ENCODE results near the gene ANKRD65.
"Not testable (repeated sequence)": the region's sequence is repeated elsewhere in the genome, so short reads cannot be mapped to it uniquely, and the experiment has no call there.

Gene ANKRD65

GRCh38 chr1:1455934-1456333 lies 34.9 kb upstream of the ANKRD65 start:
- H3K36me3 ChIP-seq (ENCODE audit: control insufficient read depth in 1 of 2, insufficient read depth in 2 of 2, low read length in 2 of 2); H3K4me3 ChIP-seq (ENCODE audit: low read depth in 1 of 2, low read length in 2 of 2); H3K9ac ChIP-seq (ENCODE audit: low read depth in 1 of 2, low read length in 2 of 2); H3K27ac ChIP-seq (ENCODE audit: low read depth, low read length); H3K27me3 ChIP-seq (ENCODE audit: control insufficient read depth in 1 of 2, insufficient read depth in 2 of 2, low read length in 2 of 2); H3K9me3 ChIP-seq (ENCODE audit: control insufficient read depth in 1 of 2, low read length in 2 of 2); H3K4me1 ChIP-seq (ENCODE audit: control insufficient read depth in 1 of 2, insufficient read depth in 2 of 2, low read length in 2 of 2): not testable (repeated sequence)

GRCh38 chr1:1455366-1455884 lies 34.3 kb upstream of the ANKRD65 start:
- Histone ChIP-seq H3K36me3 (ENCODE audit: control insufficient read depth in 1 of 2, insufficient read depth in 2 of 2, low read length in 2 of 2) (no peaks in the 10 kb centered on the region), H3K27ac (ENCODE audit: low read depth, low read length) (no peak overlapping the region), H3K9ac (ENCODE audit: low read depth in 1 of 2, low read length in 2 of 2) (no peak overlapping the region), H3K9me3 (ENCODE audit: control insufficient read depth in 1 of 2, low read length in 2 of 2) (no peaks in the 10 kb centered on the region), H3K4me1 (ENCODE audit: control insufficient read depth in 1 of 2, insufficient read depth in 2 of 2, low read length in 2 of 2) (no peaks in the 10 kb centered on the region), H3K27me3 (ENCODE audit: control insufficient read depth in 1 of 2, insufficient read depth in 2 of 2, low read length in 2 of 2) (no peaks in the 10 kb centered on the region), H3K4me3 (ENCODE audit: low read depth in 1 of 2, low read length in 2 of 2) (no peak overlapping the region)

DNA sequence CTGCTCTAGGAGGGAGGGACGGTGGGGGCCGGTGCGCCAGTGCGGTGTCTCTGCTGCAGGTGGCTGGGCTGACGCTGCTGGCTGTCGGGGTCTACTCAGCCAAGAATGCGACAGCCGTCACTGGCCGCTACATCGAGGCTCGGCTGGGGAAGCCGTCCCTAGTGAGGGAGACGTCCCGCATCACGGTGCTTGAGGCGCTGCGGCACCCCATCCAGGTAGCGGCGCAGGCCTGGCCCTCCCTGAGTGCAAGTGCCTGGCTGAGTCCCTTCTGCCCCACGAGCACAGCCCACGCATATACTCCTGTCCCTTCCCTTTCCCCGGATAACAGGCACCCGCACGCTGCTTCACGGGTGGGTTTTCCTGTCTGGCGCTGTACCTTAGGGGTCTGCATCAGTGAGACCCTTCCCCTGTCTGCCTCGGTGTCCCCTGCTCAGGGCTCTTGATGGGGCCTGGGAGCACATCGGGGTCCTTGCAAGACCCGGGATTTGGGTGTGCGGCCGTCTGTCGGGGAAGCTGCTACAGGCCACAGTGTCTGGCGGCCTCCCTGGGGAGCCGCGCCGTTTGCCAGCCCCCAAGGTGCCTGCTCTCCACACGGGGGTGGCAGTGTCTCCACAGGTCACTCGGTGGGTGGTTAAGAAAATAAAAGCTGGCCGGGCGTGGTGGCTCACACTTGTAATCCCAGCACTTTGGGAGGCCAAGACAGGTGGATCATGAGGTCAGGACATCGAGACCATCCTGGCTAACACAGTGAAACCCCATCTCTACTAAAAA lies 33.4 kb upstream of the ANKRD65 start:
- H3K9me3 ChIP-seq (ENCODE audit: control insufficient read depth in 1 of 2, low read length in 2 of 2); H3K27me3 ChIP-seq (ENCODE audit: control insufficient read depth in 1 of 2, insufficient read depth in 2 of 2, low read length in 2 of 2); H3K36me3 ChIP-seq (ENCODE audit: control insufficient read depth in 1 of 2, insufficient read depth in 2 of 2, low read length in 2 of 2); H3K27ac ChIP-seq (ENCODE audit: low read depth, low read length); H3K4me1 ChIP-seq (ENCODE audit: control insufficient read depth in 1 of 2, insufficient read depth in 2 of 2, low read length in 2 of 2); H3K4me3 ChIP-seq (ENCODE audit: low read depth in 1 of 2, low read length in 2 of 2); H3K9ac ChIP-seq (ENCODE audit: low read depth in 1 of 2, low read length in 2 of 2): not testable (repeated sequence)

- H3K4me3 ChIP-seq (ENCODE audit: low read depth in 1 of 2, low read length in 2 of 2): no peak overlapping the region
- H3K27me3 ChIP-seq (ENCODE audit: control insufficient read depth in 1 of 2, insufficient read depth in 2 of 2, low read length in 2 of 2): no peaks in the 10 kb centered on the region
- H3K27ac ChIP-seq (ENCODE audit: low read depth, low read length): no peak overlapping the region
- H3K9me3 ChIP-seq (ENCODE audit: control insufficient read depth in 1 of 2, low read length in 2 of 2): no peaks in the 10 kb centered on the region
- H3K36me3 ChIP-seq (ENCODE audit: control insufficient read depth in 1 of 2, insufficient read depth in 2 of 2, low read length in 2 of 2): no peaks in the 10 kb centered on the region
- H3K9ac ChIP-seq (ENCODE audit: low read depth in 1 of 2, low read length in 2 of 2): no peak overlapping the region
- H3K4me1 ChIP-seq (ENCODE audit: control insufficient read depth in 1 of 2, insufficient read depth in 2 of 2, low read length in 2 of 2): no peaks in the 10 kb centered on the region
Measured at GRCh38 chr1:1452882-1453281, 31.8 kb upstream of the ANKRD65 start.

GRCh38 chr1:1452365-1452739 lies 31.3 kb upstream of the ANKRD65 start:
- not testable (repeated sequence) for H3K4me1 ChIP-seq (ENCODE audit: control insufficient read depth in 1 of 2, insufficient read depth in 2 of 2, low read length in 2 of 2); H3K4me3 ChIP-seq (ENCODE audit: low read depth in 1 of 2, low read length in 2 of 2); H3K9ac ChIP-seq (ENCODE audit: low read depth in 1 of 2, low read length in 2 of 2); H3K27me3 ChIP-seq (ENCODE audit: control insufficient read depth in 1 of 2, insufficient read depth in 2 of 2, low read length in 2 of 2); H3K9me3 ChIP-seq (ENCODE audit: control insufficient read depth in 1 of 2, low read length in 2 of 2); H3K27ac ChIP-seq (ENCODE audit: low read depth, low read length); H3K36me3 ChIP-seq (ENCODE audit: control insufficient read depth in 1 of 2, insufficient read depth in 2 of 2, low read length in 2 of 2)

DNA sequence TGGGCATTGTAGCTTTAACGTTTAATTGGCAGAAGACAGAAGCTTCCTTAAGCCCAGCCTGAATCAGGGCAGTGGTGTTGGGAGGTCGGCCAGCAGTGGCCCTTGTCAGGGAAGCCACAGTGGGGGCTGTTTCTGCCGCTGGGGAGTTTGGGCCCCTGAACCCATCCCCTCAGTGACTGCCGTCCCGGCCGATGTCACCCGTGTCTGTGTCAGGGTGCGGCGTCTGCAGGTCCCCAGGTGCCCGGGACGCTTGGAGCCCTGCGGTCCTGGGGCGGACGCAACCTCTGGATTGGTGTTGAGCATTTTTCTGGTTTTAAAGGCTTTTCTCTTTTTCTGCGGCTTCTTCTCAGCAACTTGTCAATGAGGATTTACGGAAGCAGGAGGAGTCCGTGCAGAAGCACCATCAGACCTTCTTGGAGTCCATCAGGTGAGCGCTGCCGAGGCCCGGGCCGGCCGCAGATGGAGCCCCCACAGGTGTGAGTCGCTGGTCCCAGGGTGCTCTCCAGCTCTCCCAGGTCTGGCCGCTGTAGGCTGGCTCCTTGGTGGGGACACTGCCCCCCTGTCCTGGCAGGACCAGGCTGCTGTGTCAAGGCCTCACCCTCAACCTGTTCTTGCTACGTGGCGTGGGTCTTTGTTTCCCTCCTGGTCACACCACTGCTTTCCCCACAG lies 30.8 kb upstream of the ANKRD65 start:
- H3K27me3 ChIP-seq (ENCODE audit: control insufficient read depth in 1 of 2, insufficient read depth in 2 of 2, low read length in 2 of 2): no peaks in the 10 kb centered on the region
- no peak overlapping the region for H3K27ac ChIP-seq (ENCODE audit: low read depth, low read length)
- H3K4me1 ChIP-seq (ENCODE audit: control insufficient read depth in 1 of 2, insufficient read depth in 2 of 2, low read length in 2 of 2): no peaks in the 10 kb centered on the region
- no peaks in the 10 kb centered on the region for H3K36me3 ChIP-seq (ENCODE audit: control insufficient read depth in 1 of 2, insufficient read depth in 2 of 2, low read length in 2 of 2)
- no peak overlapping the region for H3K4me3 ChIP-seq (ENCODE audit: low read depth in 1 of 2, low read length in 2 of 2)
- no peaks in the 10 kb centered on the region for H3K9me3 ChIP-seq (ENCODE audit: control insufficient read depth in 1 of 2, low read length in 2 of 2)
- H3K9ac ChIP-seq (ENCODE audit: low read depth in 1 of 2, low read length in 2 of 2): no peak overlapping the region

DNA sequence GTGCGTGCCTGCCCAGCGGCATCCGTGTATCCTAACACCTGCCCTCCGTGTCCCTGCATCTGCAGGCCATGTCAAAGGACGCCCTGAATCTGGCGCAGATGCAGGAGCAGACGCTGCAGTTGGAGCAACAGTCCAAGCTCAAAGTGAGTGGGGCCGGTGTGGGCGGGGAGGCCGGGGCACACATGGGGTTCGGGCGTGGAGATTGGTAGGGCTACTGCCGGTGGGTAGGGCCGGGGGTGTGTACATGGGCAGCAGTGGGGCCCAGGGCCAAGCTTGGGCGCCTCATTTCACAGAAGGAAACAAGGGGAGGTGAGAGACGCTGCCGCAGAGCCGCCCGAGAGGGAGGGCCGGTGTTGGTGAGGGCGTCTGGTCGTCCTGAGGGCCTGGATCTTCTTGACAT lies 29.5 kb upstream of the ANKRD65 start:
- H3K36me3 ChIP-seq (ENCODE audit: control insufficient read depth in 1 of 2, insufficient read depth in 2 of 2, low read length in 2 of 2); H3K27ac ChIP-seq (ENCODE audit: low read depth, low read length); H3K9ac ChIP-seq (ENCODE audit: low read depth in 1 of 2, low read length in 2 of 2); H3K4me3 ChIP-seq (ENCODE audit: low read depth in 1 of 2, low read length in 2 of 2); H3K9me3 ChIP-seq (ENCODE audit: control insufficient read depth in 1 of 2, low read length in 2 of 2); H3K4me1 ChIP-seq (ENCODE audit: control insufficient read depth in 1 of 2, insufficient read depth in 2 of 2, low read length in 2 of 2); H3K27me3 ChIP-seq (ENCODE audit: control insufficient read depth in 1 of 2, insufficient read depth in 2 of 2, low read length in 2 of 2): not testable (repeated sequence)

DNA sequence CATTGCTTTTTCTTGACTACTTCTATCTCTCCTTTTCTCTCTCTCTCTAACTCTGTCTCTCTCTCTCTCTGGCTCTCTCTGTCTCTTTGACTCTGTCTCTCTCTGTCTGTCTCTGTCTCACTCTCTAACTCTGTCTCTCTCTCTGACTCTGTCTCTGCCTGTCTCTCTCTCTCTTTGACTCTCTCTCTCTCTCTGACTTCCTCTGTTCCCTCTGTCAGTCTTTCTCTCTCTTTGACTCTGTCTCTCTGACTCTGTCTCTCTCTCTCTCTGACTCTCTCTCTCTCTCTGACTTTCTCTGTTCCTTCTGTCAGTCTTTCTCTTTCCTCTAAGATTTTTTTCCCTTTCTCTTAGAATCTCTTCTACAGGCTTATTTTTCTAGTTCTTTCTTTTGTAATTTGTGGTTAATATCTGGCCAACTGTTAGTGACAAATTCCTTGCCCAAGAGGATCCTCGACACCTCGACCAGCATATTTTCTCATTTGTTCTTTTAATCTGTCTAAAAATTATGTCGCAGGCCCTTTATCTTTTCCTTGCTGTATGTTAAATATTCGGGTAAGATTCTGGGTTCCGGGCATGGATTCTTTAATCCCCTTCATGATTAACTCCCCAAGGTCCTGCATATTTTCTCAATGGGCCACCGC lies 28.1 kb upstream of the ANKRD65 start, which contains the start of gene ATAD3C:
Gene ATAD3C, plus strand, starts transcription at position 591 of the 641 bp plus-strand sequence. CDS start 995 bp downstream, outside the sequence.
- Histone ChIP-seq H3K27me3 (ENCODE audit: control insufficient read depth in 1 of 2, insufficient read depth in 2 of 2, low read length in 2 of 2) (no peaks in the 10 kb centered on the region), H3K27ac (ENCODE audit: low read depth, low read length) (no peak within 1 kb of the TSS), H3K4me3 (ENCODE audit: low read depth in 1 of 2, low read length in 2 of 2) (no peak within 1 kb of the TSS), H3K9me3 (ENCODE audit: control insufficient read depth in 1 of 2, low read length in 2 of 2) (no peaks in the 10 kb centered on the region), H3K4me1 (ENCODE audit: control insufficient read depth in 1 of 2, insufficient read depth in 2 of 2, low read length in 2 of 2) (no peaks in the 10 kb centered on the region), H3K9ac (ENCODE audit: low read depth in 1 of 2, low read length in 2 of 2) (no peak within 1 kb of the TSS), H3K36me3 (ENCODE audit: control insufficient read depth in 1 of 2, insufficient read depth in 2 of 2, low read length in 2 of 2) (no peaks in the 10 kb centered on the region)

- not testable (repeated sequence) for H3K9me3 ChIP-seq (ENCODE audit: control insufficient read depth in 1 of 2, low read length in 2 of 2); H3K27me3 ChIP-seq (ENCODE audit: control insufficient read depth in 1 of 2, insufficient read depth in 2 of 2, low read length in 2 of 2); H3K9ac ChIP-seq (ENCODE audit: low read depth in 1 of 2, low read length in 2 of 2); H3K36me3 ChIP-seq (ENCODE audit: control insufficient read depth in 1 of 2, insufficient read depth in 2 of 2, low read length in 2 of 2); H3K4me3 ChIP-seq (ENCODE audit: low read depth in 1 of 2, low read length in 2 of 2); H3K27ac ChIP-seq (ENCODE audit: low read depth, low read length); H3K4me1 ChIP-seq (ENCODE audit: control insufficient read depth in 1 of 2, insufficient read depth in 2 of 2, low read length in 2 of 2)
Measured at GRCh38 chr1:1446631-1447030, 25.6 kb upstream of the ANKRD65 start.

DNA sequence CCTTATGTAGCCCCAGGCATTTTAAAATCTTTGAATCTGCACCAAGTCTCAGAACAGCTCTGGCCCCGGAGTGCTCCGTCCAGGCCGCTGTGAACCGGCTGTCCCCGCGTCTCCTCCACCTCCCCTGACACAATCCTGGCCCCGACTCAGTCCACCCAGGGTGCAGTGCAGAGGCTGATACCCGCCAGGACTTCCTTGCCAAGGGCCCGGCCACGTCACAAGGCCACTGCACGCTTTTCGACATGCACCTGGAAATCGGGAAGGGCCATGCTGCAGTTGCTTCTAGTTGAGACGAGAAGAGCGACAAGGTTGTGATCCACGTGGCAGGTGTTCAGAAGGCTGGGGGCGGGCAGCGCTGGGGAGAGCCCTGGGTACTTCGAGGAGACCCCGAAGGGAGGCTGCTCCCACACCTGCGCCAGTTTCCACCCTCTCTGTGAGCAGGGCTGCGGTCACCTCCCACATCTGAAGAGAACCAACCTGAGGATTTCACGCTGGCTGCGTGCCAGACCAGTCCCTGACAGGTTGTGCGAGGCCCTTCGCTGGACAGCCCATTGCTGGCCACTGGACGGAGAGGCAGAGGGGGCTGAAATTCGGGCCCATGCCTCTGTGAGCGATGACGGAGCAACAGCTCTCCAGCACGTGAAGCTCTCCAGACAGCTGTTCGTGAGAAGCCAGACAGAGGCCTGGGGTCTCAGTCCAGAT lies 21.1 kb upstream of the ANKRD65 start:
- H3K9me3 ChIP-seq (ENCODE audit: control insufficient read depth in 1 of 2, low read length in 2 of 2): no peaks in the 10 kb centered on the region

More for the DNA sequence above, 21.1 kb upstream of the ANKRD65 start:
- H3K9ac ChIP-seq (ENCODE audit: low read depth in 1 of 2, low read length in 2 of 2): no peak overlapping the region
- no peak overlapping the region for H3K27ac ChIP-seq (ENCODE audit: low read depth, low read length)
- H3K4me1 ChIP-seq (ENCODE audit: control insufficient read depth in 1 of 2, insufficient read depth in 2 of 2, low read length in 2 of 2): peaks cover 20 to 22% of the 10 kb centered on the region in 2 donors
- H3K27me3 ChIP-seq (ENCODE audit: control insufficient read depth in 1 of 2, insufficient read depth in 2 of 2, low read length in 2 of 2): no peaks in the 10 kb centered on the region
- no peak overlapping the region for H3K4me3 ChIP-seq (ENCODE audit: low read depth in 1 of 2, low read length in 2 of 2)
- no peaks in the 10 kb centered on the region for H3K36me3 ChIP-seq (ENCODE audit: control insufficient read depth in 1 of 2, insufficient read depth in 2 of 2, low read length in 2 of 2)

All from duodenal mucosa (tissue), 2 donors.